HG03575 (cell line): ENCODE data around the gene ARMS2.

Source experiments
- ATAC-seq: cut with Tn5 transposase; IDR thresholded peaks from one replicate; pipeline ENCODE4 v1.9.1; 2021; ENCODE audit not compliant: unreplicated experiment, insufficient number of reproducible peaks, low FRiP score; ENCODE audit errors: extremely low read depth

ARMS2 gene

DNA sequence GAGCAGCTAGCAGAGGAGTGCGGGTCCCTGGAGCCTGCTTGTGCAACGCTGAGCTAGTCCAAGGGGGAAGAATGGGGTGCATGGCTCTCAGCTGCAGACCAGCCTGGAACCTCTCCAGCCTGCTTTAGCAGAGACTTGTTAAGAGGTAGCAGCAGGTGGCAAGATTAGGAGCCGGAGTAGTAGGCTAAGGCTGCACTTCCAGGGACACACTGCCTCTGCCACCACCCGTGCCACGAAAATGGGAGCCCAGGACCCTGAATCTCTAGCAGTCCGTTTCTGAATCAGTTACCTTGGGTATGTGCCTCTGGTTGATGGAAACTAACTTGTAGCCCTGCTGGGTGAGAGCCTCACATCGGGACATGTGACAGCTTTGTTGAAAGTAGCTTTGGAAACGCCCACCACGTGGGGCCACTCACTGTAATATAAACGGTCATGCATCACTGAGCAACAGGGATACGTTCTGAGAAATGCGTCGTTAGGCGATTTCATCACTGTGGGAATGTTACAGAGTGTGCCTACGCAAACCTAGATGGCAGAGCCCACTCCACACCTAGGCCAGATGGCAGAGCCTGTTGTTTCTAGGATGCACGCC is 32.8 kb downstream of the ARMS2 start:
- no peak for ATAC-seq

DNA sequence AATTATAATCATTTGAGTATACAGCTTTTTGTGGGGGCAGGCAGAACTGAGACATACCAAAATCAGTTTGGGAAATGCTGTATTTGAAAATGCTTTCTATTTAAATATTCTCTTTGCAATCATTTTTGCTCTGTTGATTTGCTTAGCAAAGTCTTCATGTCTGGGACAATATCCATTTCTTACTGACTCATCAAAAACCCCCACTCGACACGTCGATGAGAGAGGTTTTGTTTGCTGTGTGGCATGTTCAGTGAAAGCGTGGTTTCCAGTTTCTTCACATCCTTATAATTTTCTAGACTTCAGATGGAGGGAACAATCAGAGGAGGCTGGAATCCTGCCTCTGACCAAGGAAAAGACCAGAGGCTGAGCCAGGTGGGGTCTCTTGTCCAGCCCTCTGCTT is 35.8 kb downstream of the ARMS2 start:
- no peak for ATAC-seq

DNA sequence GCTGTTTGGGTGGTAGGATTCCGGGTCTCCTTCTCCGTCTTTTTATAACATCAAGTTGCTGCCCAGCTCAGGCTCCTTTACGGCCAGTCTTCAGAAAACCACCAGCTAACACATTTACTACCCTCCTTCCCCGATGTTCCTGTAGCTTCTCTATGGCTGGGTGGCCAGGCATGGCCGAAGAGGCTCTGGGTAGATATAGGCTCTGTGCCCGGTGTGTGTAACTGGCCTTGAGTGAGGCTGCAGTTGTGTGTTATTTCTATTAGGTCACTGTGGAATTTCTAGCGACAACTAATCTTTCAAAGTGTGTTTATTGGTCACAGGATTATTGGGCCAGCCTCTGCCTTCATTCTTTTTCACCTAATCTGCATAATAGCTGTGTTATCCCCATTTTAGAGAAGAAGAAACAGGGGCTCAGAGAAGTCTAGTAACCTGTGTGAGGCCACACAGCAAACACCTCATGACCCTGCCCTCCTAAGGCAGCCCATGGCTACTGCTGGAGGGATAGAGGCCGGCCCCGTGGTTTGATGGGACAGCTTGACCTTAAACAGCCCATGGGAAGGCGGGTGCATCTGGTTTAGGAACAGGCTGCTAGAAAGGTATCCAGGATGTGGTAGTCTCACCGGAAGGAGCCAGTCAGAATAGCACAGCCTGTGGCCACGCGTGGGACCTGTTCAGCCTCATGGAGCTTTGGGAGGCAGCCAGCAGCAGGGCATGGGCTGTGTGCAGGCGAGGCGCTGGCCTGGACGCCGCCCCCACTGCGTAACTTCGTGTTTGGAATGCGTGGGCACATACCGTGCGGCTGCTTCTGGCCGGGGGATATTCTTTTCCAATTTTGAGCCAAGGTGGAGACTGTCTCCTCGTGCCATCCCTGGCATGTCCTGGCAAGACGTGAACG is 36.6 kb downstream of the ARMS2 start:
- ATAC-seq: no peak

DNA sequence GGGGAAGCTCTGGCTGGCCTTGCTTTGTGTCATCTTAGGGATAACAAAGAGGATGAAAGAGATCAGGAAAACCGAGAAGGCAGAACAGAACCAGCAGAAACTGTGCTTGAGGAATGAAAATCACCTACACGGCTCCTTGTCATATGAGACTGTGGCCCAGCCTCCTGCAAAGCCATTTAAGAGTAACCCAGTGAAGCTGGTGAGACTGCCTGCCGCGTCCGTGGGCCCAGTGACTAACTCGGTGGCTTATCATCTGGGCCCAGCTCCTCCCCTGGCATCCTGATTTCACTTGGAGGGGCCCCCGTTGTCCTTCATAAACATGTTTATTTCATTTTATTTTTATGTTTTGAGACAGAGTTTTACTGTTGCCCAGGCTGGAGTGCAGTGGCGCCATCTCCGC is 37.6 kb downstream of the ARMS2 start:
- ATAC-seq: no peak

DNA sequence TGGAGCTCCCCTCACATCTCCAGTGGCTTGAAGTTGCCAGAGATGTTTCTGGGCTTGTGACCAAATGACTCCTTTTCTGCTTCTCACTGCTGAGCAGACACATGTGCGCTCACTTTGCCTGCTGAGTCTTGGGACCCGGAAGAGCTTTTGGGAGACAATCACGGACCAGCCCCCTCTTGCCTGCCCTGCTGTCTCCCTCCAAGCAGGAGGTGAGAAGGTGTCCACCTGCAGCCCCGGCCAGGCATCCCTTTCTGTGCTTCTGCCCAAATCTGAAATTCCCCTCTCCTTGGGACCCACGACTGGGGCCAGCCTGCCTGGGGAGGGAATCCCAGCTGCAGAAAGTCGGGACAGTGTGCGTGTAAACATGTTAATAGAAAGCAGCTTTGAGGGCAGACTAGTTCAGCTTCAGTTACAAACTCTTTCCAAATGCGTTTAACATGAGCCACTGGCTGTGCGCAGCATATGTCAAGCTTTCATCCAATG is 38.6 kb downstream of the ARMS2 start:
- no peak for ATAC-seq

DNA sequence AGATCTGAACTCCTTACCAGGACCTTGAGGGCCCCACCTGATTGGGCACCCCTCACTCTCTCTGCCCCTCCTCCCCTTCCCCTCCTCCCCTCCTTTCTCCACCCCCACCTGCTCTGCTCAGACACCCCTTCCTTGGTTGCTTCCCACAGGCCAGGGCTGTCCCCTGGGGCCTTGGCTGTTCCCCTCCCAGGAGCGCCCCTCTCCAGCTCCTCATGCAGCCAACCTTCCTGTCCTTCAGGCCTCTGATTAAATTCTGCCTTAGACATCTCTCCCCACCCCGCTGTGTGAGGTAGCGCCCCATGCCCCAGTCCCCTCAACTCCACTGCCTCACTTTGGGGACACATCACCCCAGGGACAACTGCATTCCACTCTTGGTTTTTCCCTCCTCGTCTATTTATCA is 39.3 kb downstream of the ARMS2 start:
- ATAC-seq: no peak

DNA sequence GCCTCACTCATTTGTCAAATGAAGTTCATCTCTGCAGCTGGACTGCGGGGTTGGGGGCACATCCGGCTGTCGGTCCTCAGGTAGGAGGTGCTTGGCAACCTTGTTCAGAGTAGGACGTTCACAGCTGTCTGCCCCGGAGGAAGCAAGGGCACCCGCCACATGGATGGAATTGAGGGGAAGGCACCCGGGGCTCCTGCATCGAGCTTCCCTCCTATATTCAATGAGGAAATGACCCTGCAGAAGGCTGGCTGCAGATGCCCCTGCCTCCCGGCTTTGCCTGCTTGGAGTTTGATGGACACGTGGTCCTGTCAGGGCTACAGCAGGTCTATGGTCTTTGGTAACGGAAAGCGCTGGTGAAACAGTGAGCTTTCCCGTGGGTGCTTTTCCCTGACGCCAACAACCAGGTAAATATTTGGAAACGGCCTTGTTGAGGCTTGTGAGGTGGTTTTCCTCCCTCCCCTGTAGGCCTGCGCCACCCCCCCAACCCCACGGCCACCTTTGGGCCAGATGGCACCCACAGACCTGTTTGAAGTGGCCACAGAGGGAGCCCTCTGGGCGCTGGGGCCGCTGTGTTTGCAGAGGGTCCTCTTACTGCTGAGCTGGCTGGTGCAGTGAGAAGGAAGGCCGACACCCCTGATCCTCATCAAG is 39.8 kb downstream of the ARMS2 start:
- ATAC-seq: no peak

DNA sequence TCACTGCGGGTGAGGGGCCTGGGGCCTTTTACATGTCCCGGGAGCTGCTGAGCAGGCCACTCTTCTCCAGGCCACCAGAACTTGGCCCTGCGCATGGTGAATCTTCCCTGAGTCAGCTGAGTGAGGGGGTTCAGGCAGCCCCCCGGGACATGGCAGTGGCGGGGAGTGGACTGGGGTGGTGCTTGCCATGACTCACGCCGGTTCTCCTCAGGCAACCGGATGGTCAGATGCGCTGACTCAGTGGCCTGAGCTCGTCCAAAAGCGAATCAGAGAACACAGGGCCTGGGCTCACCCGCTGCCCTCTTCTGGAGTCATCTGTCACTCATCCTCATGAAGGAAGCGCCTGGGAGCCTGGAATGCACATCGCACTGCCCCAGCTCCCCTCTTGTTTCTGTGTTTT is 40.4 kb downstream of the ARMS2 start:
- ATAC-seq: no peak

DNA sequence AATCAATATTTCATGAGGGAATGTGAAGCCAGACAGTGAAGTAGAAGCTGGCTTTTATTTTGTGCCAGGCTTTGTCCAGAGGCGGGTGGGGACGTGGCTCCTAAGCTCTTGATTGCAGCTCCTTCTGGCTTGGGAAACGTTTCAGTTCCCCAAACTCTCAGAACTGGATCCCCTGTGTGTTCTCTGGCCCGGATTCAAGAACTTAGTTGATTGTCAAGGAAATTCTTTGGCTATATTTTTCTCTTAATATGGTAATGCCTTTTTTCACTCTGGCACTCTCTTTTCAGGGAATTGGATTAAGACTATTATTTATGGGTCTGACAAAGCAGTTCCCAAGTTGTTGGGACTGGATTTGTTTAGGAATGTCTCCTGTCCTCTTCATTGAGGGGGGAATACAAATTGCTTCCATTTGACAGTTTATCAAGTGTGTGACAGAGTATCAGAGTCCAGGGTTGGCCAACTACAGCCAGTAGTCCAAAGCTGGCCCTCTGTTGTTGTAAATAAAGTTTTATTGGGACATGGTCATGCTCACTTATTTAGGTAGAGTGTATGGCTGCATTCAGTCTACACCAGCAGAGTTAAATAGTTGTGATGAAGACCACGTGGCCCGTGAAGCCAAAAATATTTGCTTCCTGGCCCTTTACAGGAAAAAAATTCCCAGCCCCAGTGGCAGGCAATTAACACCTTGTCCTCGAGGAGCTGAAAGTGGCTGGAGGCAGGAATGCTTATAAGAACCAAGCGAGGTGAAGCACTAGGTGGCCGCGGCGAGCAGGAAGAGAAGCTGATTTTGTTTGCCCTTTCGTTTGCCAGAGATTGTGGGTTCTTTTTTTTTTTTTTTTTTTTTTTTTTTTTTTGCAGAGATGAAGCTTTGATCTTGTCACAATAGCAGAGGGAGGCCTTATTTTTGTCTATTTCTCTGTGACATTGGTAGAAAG is 41.2 kb downstream of the ARMS2 start:
- ATAC-seq: no peak

DNA sequence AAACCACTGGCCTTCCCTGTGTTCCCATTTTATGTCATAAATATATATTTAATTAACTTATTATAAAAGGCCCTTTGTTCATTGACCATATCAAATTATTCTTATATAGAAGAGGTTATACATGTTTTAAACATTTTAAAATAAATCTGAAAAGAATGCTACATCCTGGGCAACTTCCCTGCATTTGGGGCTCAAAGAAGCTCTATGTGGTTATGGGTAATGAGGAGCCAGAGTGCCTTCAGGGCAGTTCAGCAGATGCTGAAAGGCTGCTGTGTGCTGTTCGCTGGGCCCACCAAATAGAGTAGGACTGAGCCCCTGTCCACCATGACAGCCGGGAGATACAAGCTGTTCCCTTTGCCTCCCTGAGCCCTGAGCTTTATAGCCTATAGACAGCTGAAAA is 42.8 kb downstream of the ARMS2 start:
- ATAC-seq: no peak

DNA sequence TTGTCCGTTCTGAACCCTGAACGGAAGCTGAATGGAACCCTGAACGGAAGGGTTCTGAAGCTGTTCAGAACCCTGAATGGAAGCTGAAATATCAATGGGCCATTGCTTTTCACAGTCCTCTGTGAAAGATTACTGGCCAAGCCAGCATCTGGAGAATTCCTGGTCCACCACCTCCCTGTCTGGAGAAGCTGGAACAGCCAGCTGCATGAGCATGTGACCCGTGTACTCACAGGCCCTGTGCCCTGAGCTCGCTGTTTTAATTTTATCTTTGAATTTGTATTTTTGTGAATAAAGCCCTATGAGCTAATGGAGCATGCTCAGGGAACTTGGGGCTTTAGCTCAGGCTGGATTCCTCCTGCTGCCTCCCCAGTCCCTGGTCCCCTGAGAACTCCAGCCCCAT is 44.1 kb downstream of the ARMS2 start:
- ATAC-seq: no peak

DNA sequence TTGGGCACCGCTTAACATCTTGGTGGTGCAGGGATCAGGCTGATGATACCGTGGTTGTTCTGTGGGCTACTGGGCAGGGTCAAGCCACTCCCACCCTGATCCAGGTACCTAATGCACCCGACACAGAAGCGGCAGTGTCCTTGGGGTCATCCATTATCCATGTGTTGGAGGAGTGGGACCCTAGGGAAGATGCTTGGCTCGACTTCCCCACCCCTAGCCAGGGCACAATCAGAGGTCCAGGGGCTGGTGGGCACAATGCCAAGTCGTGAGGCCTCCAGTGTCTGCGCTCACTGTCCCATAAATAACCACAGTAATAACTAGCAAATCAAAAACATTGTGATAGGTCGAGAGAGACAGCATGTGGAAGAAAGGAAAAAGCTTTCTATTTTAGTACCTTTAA is 44.6 kb downstream of the ARMS2 start:
- no peak for ATAC-seq

DNA sequence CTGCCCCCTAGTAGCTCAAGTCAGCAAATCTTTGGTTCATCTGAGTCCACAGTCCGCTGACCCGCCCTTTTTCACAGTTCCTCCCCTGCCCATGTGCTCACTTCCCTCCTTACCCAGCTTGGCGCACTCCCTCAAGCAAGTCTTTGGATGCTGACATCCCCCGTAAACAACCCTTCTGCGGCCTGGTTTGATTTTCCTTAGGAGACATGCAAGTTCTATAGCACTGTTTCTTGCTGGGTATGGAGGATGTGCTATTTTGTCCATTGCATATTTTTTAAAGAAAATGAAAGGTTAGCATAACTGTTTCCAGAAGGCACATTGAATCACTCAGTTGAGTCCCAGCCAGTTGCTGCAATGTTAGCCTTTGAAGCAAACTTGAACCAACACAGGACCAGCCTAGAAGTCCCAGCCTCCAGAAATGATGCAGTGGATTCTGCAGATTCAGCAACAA is 45.1 kb downstream of the ARMS2 start:
- ATAC-seq: no peak

DNA sequence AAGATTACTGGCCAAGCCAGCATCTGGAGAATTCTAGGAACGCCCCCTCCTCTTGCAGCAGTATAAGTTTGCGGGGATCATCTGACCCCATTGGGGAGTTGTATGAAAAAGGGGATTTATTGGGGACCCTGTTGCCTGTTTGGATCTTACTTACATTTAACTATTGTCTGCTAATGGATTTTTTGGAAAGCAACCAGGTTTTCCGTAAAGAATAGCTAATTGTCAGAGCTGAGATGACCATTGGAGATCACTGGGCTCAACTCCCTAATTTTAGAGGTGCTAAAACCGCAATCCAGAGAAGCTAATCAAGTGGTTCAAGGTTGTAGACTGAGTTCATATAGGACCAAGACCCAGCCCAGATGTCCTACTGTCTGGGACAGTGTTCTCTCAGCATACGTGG is 45.7 kb downstream of the ARMS2 start:
- ATAC-seq: no peak

DNA sequence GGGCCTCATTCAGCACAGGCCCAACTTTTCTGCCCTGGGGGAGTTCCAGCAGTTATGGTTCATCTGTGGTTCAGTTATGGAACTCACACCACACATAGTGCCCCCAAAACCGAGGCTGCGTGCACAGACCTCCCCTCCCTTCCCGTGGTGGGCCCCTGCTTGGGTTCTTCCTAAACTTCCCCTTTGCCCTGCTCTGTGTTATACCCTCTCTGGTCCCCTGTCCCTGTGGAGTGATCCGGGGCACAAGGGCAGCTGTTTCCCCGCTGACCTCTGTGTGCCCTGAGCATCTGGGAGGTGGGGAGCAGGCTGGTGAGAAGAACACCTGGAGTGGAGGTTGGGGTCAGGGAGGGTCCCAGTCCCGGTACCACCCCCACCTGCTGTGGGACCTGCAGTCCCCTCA is 46.3 kb downstream of the ARMS2 start:
- ATAC-seq: no peak

DNA sequence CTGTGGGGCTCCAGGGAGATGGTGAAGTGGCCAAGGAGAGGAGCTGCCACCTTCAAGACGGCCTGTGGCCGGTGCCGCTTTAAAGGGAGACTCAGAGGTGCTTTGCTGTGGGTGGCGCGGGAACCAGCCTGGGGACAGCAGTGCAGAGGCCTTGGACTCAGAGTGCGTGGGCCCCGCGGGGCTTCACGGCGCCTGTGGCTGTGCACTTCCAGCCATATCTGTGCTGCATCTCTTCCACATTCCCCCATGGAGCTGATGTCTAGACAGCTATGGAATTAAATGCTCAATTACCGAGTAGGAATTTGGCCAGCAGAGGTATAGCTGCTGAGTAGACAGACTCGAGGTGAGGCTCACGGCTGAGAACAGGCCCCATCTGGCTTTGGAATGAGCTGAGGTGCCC is 48.6 kb downstream of the ARMS2 start:
- no peak for ATAC-seq

DNA sequence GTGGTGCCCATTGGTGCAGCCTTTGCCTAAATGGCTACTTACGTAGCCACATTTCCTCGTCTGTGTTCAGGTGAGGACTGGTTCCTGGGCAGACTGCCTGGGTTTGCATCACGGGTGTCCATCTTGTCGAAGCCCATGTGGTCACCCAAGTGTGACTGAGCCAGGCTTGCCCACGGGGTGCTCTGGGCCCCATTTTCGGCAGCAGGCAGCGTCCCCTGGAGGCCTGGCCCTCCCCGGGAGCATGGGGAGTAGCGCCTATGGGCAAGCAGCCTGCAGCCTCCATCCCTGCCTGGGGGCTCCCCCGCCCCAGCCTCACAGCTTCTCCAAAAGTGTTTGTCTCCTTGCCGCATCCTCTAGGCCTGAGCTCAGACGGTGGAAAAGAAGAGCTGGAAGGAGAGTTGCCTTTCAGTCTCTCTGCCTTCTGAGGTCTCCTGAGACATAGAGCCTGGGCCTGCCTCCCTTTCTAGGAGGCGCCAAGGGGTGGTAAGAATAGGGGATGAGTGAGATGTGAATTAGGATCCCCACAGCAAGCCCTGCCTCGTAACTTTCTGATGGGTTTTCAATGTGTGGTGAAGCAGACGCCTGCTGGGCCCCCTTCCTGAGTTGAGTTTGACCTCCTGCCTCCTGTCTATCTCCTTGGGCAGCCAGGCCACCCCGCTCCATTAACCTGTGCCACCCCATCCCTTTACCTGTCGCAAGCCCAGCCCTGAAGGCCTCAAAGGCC is 49.6 kb downstream of the ARMS2 start:
- no peak for ATAC-seq

DNA sequence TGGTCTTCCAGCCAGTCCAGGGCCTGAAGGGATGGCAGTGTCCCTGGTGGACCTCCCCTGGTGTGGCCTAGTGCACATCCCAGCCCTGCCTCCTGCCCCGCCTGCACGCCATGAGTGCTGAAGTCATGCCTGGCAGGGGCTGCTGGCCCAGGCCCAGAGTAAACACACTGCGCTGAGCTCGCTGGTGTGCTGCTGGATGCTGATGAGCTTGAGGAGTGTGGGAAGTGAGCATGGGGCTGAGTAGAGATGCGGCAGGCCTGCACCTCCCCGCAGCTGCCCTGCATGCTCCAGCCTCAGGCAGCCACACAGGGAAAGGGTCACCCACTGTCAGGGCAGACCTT is 50.1 kb downstream of the ARMS2 start:
- no peak for ATAC-seq

DNA sequence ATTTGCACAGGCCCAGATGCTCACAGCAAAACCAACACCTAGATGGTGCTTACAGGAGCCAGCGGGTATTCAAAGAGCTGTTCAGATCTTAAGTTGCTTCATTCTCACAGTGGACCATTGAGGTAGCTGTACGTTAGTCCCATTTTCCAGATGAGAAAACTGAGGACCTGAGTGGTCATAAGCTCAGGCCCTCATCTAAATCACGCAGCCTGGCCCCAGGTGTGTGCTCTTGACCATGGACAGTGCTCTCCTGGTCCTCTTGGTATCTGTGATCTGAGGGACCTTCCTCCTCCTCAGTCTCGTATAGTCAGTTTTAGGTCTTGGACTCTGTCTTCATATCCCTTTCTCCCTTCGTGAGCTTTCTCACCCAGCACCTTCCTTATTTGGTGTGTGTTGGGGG is 50.6 kb downstream of the ARMS2 start:
- ATAC-seq: no peak
